ENCODE data around the gene C3orf33.
A peak's percentile ranks its signal among the peaks of the same experiment; 100 is the strongest.

The C3orf33 gene

DNA sequence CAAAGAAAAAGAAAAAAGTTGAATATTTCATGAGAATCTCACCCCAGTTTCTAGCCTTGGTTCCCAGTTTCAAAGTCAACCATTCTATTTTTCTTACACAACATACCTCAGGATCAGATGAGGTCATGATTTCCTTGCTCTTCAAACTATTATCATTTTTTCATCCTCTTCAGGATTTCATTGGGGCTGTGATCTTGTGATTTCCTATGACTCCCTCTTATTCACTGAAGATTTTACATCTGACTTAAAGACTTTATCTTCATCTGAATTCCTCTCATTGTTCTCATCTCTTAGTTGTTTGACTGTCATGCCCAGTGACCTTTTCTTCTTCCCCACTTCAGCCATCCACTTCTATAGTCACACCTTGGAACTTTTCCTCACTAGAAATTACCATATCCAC, 3.1 kb upstream of the C3orf33 start:
- no peak for DNase-seq (ENCODE audit: insufficient read length, low spot score)
- FAIRE-seq, result no peak
- no peak for TF ChIP-seq POLR2A (IDR thresholded peaks at IDR 0.05; ENCODE audit: low read depth, low read length)

DNA sequence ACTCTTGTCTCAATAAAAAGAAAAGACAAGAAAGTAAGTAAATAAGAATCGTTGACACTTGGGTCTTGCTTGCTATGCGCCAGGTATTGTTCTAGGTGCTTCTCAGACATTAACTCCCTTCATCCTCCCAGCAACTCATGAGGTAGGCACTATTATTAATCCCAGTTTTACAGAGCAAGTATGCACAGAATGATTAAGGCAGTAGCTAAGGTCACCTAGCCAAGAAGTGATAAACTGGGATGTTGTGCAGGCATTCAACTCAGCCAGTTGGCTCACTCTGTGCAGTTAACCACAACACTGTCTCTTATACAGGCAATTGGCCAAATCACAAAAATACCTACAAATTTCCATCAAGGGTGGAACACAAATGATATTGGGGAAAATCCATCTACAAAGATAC, 1.7 kb upstream of the C3orf33 start:
- FAIRE-seq (no peak), DNase-seq (ENCODE audit: insufficient read length, low spot score) (no peak)
- TF ChIP-seq POLR2A (IDR thresholded peaks at IDR 0.05; ENCODE audit: low read depth, low read length), result no peak

DNA sequence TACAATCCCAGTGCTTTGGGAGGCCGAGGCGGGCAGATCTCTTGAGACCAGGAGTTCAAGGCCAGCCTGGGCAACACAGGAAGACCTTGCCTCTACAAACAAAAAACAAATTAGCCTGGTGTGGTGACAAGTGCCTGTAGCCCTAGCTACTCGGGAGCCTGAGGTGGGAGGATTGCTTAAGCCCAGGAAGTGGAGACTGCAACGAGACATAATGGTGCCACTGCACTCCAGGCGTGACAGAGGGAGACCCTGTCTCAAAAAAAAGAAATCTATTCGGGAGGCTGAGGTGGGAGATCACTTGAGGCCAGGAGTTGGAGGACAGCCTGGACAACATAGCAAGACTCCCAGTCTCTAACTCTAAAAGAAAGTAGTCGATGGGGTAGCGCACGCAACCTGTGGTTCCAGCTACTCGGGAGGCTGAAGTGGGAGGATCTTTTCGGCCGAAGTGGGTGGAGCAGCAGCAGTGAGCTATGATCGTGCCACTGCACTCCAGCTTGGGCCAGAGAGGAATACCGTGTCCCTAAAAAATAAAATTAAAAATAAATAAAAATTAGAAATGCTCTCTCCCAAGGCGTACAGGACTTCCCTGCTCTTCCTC, 775 bp downstream of the C3orf33 start:
- TF ChIP-seq POLR2A (IDR thresholded peaks at IDR 0.05; ENCODE audit: low read depth, low read length), result no peak
- DNase-seq (ENCODE audit: insufficient read length, low spot score) (no peak), FAIRE-seq (no peak)

- no peak for FAIRE-seq
- no peak for TF ChIP-seq POLR2A (IDR thresholded peaks at IDR 0.05; ENCODE audit: low read depth, low read length)
- DNase-seq (ENCODE audit: insufficient read length, low spot score), result no peak
Measured at GRCh38 chr3:155804323-155804722, 1.8 kb downstream of the C3orf33 start.

DNA sequence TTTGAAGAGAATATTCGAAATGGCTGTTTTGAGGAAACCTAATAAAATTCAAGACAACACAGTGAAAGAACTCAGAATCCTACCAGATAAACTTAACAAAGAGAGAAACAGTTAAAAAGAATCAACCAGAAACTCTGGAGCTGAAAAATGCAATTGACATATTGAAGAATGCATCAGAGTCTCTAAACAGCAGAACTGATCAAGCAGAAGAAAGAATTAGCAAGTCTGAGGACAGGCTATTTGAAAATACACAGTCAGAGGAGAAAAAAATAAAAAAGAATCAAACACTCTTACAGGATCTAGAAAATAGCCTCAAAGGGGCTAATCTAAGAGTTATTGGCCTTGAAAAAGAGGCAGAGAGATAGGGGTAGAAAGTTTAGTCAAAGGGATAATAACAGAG, 13.5 kb downstream of the C3orf33 start:
- FAIRE-seq, result no peak
- no peak for TF ChIP-seq POLR2A (IDR thresholded peaks at IDR 0.05; ENCODE audit: low read depth, low read length)
- DNase-seq (ENCODE audit: insufficient read length, low spot score), result no peak

GRCh38 chr3:155791190-155791589, 14.9 kb downstream of the C3orf33 start:
- FAIRE-seq (peak; percentile 20), DNase-seq (ENCODE audit: insufficient read length, low spot score) (no peak)
- TF ChIP-seq POLR2A (IDR thresholded peaks at IDR 0.05; ENCODE audit: low read depth, low read length), result no peak

GRCh38 chr3:155790272-155790925, 15.7 kb downstream of the C3orf33 start:
- no peak for TF ChIP-seq POLR2A (IDR thresholded peaks at IDR 0.05; ENCODE audit: low read depth, low read length)
- no peak for DNase-seq (ENCODE audit: insufficient read length, low spot score)
- no peak for FAIRE-seq

DNA sequence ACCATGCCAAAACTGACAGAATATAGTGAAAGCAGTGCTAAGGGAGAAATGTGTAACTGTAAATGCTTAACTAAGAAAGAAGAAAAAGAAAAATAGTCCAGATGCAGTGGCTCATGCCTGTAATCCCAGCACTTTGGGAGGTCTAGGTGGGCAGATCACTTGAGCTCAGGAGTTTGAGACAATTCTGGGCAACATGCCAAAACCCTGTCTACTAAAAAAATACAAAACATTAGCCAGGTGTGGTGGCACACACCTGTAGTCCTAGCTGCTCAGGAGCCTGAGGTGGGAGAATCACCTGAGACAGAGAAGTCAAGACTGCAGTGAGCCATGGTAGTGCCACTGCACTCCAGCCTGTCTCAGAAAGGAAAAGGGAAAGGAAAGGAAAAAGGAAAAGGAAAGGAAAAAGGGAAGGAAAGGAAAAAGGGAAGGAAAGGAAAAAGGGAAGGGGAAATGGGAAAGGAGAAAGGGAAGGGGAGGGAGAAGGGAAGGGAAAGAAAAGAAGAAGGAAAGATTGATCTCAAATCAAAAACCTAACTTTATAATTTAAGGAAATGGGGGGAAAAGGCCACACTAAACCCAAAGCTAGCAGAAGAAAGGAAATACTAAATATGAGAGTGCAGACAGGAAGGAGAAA, 20.3 kb downstream of the C3orf33 start:
- no peak for TF ChIP-seq POLR2A (IDR thresholded peaks at IDR 0.05; ENCODE audit: low read depth, low read length)
- DNase-seq (ENCODE audit: insufficient read length, low spot score), result no peak
- no peak for FAIRE-seq

DNA sequence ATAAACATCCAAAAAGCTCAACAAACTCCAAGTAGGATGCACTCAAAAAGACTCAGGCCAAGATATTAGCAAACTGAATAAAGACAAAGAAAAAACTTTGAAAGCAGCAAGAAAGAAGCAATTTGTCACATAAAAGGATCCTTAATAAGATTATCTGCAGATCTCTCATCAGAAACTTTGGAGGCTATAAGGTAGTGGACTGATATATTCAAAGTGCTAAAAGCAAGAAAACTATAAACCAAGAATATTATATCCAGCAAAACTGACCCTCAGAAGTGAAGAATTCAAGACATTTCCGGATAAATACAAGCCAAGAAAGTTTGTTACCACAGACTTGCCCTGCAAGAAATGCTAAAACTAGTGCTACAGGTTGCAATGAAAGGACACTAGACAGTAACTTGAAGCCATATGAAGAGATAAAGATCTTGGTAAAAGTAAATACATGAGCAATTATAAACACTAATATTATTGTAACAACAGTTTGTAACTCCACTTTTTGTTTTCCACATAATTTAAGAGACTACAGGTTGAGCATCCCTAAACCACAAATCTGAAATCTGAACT, 23.6 kb downstream of the C3orf33 start:
- FAIRE-seq, result no peak
- no peak for TF ChIP-seq POLR2A (IDR thresholded peaks at IDR 0.05; ENCODE audit: low read depth, low read length)
- DNase-seq (ENCODE audit: insufficient read length, low spot score), result no peak

- DNase-seq (ENCODE audit: insufficient read length, low spot score) (no peak), FAIRE-seq (no peak)
- TF ChIP-seq POLR2A (IDR thresholded peaks at IDR 0.05; ENCODE audit: low read depth, low read length), result no peak
Measured at GRCh38 chr3:155780291-155780690, 25.8 kb downstream of the C3orf33 start.

DNA sequence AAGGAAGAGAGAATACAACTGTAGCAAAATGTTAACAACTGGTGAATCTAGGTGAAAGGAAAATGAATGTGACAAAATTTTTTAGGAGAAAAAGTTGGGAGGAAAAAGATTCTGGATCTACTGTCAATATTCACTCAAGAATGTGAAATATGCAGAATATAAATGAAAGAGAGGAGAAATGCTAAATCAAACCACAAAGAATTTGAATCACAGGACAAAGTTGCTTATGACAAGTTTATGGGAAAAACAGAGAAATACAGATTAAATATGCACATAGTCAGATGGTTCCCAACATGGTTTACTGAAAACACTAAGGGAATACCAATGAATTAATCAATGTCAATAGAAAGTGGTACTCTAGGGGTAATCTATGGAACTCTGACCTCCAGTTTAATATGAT, 27.6 kb downstream of the C3orf33 start:
- no peak for DNase-seq (ENCODE audit: insufficient read length, low spot score)
- FAIRE-seq, result no peak
- no peak for TF ChIP-seq POLR2A (IDR thresholded peaks at IDR 0.05; ENCODE audit: low read depth, low read length)

- TF ChIP-seq POLR2A (IDR thresholded peaks at IDR 0.05; ENCODE audit: low read depth, low read length), result no peak
- DNase-seq (ENCODE audit: insufficient read length, low spot score) (no peak), FAIRE-seq (no peak)
Measured at GRCh38 chr3:155772801-155773200, 33.3 kb downstream of the C3orf33 start.

DNA sequence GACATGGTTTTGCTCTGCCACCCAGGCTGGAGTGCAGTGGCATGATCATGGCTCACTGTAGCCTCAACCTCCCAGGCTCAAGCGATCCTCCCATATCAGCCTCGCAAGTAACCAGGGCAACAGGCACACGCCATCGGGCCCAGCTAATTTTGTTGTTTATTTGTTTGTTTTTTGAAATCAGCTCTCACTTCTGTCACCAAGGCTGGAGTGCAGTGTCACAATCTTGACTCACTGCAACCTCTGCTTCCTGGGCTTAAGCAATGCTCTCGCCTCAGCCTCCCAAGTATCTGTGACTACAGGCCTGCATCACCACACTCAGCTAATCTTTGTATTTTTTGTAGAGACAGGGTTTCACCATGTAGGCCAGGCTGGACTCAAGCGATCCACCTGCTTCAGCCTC, 35.0 kb downstream of the C3orf33 start:
- DNase-seq (ENCODE audit: insufficient read length, low spot score) (no peak), FAIRE-seq (no peak)
- no peak for TF ChIP-seq POLR2A (IDR thresholded peaks at IDR 0.05; ENCODE audit: low read depth, low read length)

- FAIRE-seq, result peak; percentile 45
- TF ChIP-seq POLR2A (IDR thresholded peaks at IDR 0.05; ENCODE audit: low read depth, low read length), result no peak
- DNase-seq (ENCODE audit: insufficient read length, low spot score), result peak; percentile 10
Measured at GRCh38 chr3:155766206-155766605, 39.9 kb downstream of the C3orf33 start.

Data from H54 (cell line).